GM23248 (cell line): ENCODE results near the gene PSORS1C1. TPM values are rescaled to one million over a fixed set of nuclear protein-coding genes. Genes with fewer than 3 reads are reported as not detected.
"Not testable (repeated sequence)": the region's sequence is repeated elsewhere in the genome, so short reads cannot be mapped to it uniquely, and the experiment has no call there.

Experiments used
- DNase-seq: peaks from one replicate; pipeline ENCODE4 v3.0.0-alpha.2; 2015
- H2AFZ ChIP-seq: fragments of 200-600 bp; sonication (generic); 2 replicates; pipeline ENCODE4 v1.6.1; 2016; ENCODE audit warnings: antibody characterized with exemption
- H3F3A ChIP-seq: fragments of 200-600 bp; sonication (generic); 2 replicates; pipeline ENCODE4 v1.6.1; 2016; ENCODE audit warnings: mild to moderate bottlenecking, antibody characterized with exemption, mixed run types; ENCODE audit not compliant: insufficient read depth
- H3K27ac ChIP-seq: fragments of 200-600 bp; sonication (generic); 2 replicates; pipeline ENCODE4 v1.5.1; 2016; ENCODE audit warnings: mild to moderate bottlenecking
- H3K27me3 ChIP-seq: fragments of 200-600 bp; sonication (generic); replicated peaks from 2 replicates; pipeline ENCODE4 v1.6.1; 2016; ENCODE audit warnings: mild to moderate bottlenecking; ENCODE audit not compliant: insufficient read depth
- H3K36me3 ChIP-seq: fragments of 200-600 bp; sonication (generic); 2 replicates; pipeline ENCODE4 v1.6.1; 2016; ENCODE audit warnings: low read depth, mild to moderate bottlenecking
- H3K4me1 ChIP-seq: fragments of 200-600 bp; sonication (generic); 2 replicates; pipeline ENCODE4 v1.6.1; 2016; ENCODE audit warnings: mild to moderate bottlenecking; ENCODE audit not compliant: insufficient read depth
- H3K4me2 ChIP-seq: fragments of 200-600 bp; sonication (generic); one replicate; pipeline ENCODE4 v1.6.1; 2016; ENCODE audit warnings: mild to moderate bottlenecking; ENCODE audit not compliant: unreplicated experiment
- H3K4me3 ChIP-seq: fragments of 200-600 bp; sonication (generic); 2 replicates; pipeline ENCODE4 v1.5.1; 2016; ENCODE audit warnings: mild to moderate bottlenecking
- H3K79me2 ChIP-seq: fragments of 200-600 bp; sonication (generic); 2 replicates; pipeline ENCODE4 v1.6.1; 2016; ENCODE audit warnings: mild to moderate bottlenecking; ENCODE audit not compliant: insufficient read depth
- H3K9ac ChIP-seq: fragments of 200-600 bp; sonication (generic); 2 replicates; pipeline ENCODE4 v1.6.1; 2016; ENCODE audit warnings: mild to moderate bottlenecking
- H3K9me2 ChIP-seq: fragments of 200-600 bp; sonication (generic); 2 replicates; pipeline ENCODE4 v1.6.1; 2016; ENCODE audit warnings: mixed run types, mild to moderate bottlenecking, moderate library complexity; ENCODE audit not compliant: insufficient read depth
- H3K9me3 ChIP-seq: fragments of 200-600 bp; sonication (generic); one replicate; pipeline ENCODE4 v1.6.1; 2017; ENCODE audit warnings: low read depth
- H4K20me1 ChIP-seq: fragments of 200-600 bp; sonication (generic); 2 replicates; pipeline ENCODE4 v1.6.0; 2016; ENCODE audit not compliant: insufficient read depth
- EZH2 ChIP-seq: fragments of 200-600 bp; sonication (generic); IDR thresholded peaks from 2 replicates; pipeline ENCODE4 v1.6.1; 2018; ENCODE audit warnings: antibody characterized with exemption, mild to moderate bottlenecking; ENCODE audit not compliant: insufficient read depth, poor library complexity, severe bottlenecking
- EZH2phosphoT487 ChIP-seq: fragments of 200-600 bp; sonication (generic); IDR thresholded peaks from 2 replicates; pipeline ENCODE4 v1.6.1; 2018; ENCODE audit warnings: antibody characterized with exemption, moderate library complexity, mild to moderate bottlenecking, low read depth; ENCODE audit not compliant: insufficient read depth
- WGBS, 2 experiments: methylation state at CpG; one replicate each; pipeline ENCODE4 v1.1.6; 2015 to 2017; ENCODE audit warnings: low lambda C conversion rate in 2 of 2, low coverage in 1 of 2; ENCODE audit errors: missing lambda C conversion rate in 2 of 2; 5-methylcytosine and 5-hydroxymethylcytosine counted together
- in situ Hi-C: fragments of 300-500 bp; cut with MboI; formaldehyde crosslinking; loops from 2 replicates; pipeline ENCODE4 v1.15.0; 2020
- polyA plus RNA-seq: library from polyadenylated mRNA; unstranded; fragments of >200 nt; fragmentation: Nextera tagmentation; extraction: Ambion mirVana; gene quantifications from 2 replicates; pipeline ENCODE4 v1.2.1, GENCODE V29; 2016
- total RNA-seq: library from RNA; depleted of rRNA; stranded (reverse); fragments of >200 nt; shearing (Covaris generic); gene quantifications from 2 replicates; pipeline ENCODE4 v1.2.3, GENCODE V29; 2014; rRNA removed

The PSORS1C1 gene, protein sequence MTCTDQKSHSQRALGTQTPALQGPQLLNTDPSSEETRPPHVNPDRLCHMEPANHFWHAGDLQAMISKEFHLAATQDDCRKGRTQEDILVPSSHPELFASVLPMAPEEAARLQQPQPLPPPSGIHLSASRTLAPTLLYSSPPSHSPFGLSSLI
- total RNA-seq (0.22 and 0.25 TPM in 2 replicates), polyA plus RNA-seq (2.0 and 2.6 TPM in 2 replicates)

DNA sequence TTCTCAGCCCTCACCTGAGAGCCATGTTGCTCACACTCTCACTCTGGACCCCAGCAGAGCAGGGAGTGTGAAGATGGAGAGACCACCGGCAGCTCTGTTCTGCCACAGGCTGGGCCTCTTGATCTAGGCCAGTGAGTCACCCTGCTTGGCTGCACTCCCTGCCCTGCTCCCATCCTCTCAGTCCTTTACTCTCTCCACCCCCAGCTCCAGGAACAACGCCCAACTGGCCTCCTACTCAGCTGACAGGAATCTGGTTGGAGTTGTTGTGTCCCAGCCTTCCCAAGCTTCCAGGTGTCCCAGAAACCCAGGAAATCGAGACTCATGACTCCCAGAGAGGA is at the start of gene PSORS1C1:
Gene PSORS1C1, plus strand, starts transcription at position 260 of the 338 bp plus-strand sequence. CDS start 14,833 bp downstream, outside the sequence.
- WGBS, 2 experiments: 0% methylated on average over 3 of the region's 3 CpGs
- Histone ChIP-seq H4K20me1 (no peaks in the 10 kb centered on the region), H3K4me2 (peak within 1 kb of the TSS; percentile 73), H2AFZ (peak within 1 kb of the TSS; percentile 68), H3K27me3 (peaks cover 13% of the 10 kb centered on the region; the same call in 1 of the 2 replicates), H3K9me2 (no peaks in the 10 kb centered on the region), H3K27ac (peak within 1 kb of the TSS; percentile 89), H3K9me3 (no peaks in the 10 kb centered on the region), H3K4me3 (peak within 1 kb of the TSS; percentile 68), H3K36me3 (no peaks in the 10 kb centered on the region), H3K79me2 (no peaks in the 10 kb centered on the region), H3K9ac (peak within 1 kb of the TSS; percentile 84), H3F3A (peaks cover 20% of the 10 kb centered on the region), H3K4me1 (peaks cover 28% of the 10 kb centered on the region)
- in situ Hi-C loops: no loop called here
- TF ChIP-seq EZH2 (no peak), EZH2phosphoT487 (no peak)
- peak; percentile 97 for DNase-seq

DNA sequence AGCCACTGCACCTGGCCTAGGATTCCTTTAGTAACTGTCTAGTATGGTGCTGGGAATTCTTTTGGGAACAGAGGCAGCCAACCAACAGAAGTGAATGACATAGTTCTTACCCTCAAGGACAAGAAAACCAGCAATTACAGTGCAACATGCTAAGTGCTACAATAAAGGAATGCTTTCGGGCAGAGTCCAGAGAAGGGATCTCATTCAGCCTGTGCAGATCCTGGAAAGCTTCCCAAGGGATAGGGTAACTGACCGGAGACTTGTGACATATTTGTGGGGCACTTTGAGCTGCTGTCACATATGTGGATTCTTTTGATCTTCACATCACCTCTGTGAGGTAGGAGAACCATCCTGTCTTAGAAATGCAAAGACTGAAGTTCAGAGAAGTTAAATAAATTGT is 49.0 kb upstream of the PSORS1C1 start:
- no peaks in the 10 kb centered on the region for H3K79me2 ChIP-seq
- in situ Hi-C loops: no loop called here
- no peak for DNase-seq
- H3K27ac ChIP-seq: no peak overlapping the region
- no peak overlapping the region for H3K9ac ChIP-seq
- H4K20me1 ChIP-seq: no peaks in the 10 kb centered on the region
- H3K4me2 ChIP-seq: no peak overlapping the region
- no peak overlapping the region for H2AFZ ChIP-seq
- no peaks in the 10 kb centered on the region for H3F3A ChIP-seq
- H3K9me2 ChIP-seq: no peaks in the 10 kb centered on the region
- H3K9me3 ChIP-seq: no peaks in the 10 kb centered on the region
- H3K4me3 ChIP-seq: no peak overlapping the region
- no peaks in the 10 kb centered on the region for H3K27me3 ChIP-seq
- H3K36me3 ChIP-seq: no peaks in the 10 kb centered on the region
- TF ChIP-seq EZH2phosphoT487 (no peak), EZH2 (no peak)
- 46 to 50% methylated on average over 2 of the region's 2 CpGs for WGBS, 2 experiments
- no peaks in the 10 kb centered on the region for H3K4me1 ChIP-seq

DNA sequence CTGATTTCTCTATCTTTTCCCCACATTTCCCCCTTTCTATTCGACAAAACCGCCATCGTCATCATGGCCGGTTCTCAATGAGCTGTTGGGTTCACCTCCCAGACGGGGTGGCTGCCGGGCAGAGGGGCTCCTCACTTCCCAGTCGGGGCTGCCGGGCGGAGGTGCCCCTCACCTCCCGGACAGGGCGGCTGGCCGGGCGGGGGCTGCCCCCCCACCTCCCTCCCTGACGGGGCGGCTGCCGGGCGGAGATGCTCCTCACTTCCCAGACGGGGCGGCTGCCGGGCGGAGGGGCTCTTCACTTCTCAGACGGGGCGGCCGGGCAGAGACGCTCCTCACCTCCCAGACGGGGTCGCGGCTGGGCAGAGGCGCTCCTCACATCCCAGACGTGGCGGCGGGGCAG is 47.6 kb upstream of the PSORS1C1 start:
- H3K9ac ChIP-seq, H3K36me3 ChIP-seq, H3K4me3 ChIP-seq, H3K4me2 ChIP-seq, DNase-seq, H4K20me1 ChIP-seq, H2AFZ ChIP-seq, H3K79me2 ChIP-seq, H3F3A ChIP-seq, H3K27ac ChIP-seq, H3K27me3 ChIP-seq, H3K4me1 ChIP-seq, H3K9me2 ChIP-seq, in situ Hi-C loops, H3K9me3 ChIP-seq: not testable (repeated sequence)
- WGBS, 2 experiments: 78% methylated on average over 14 of the region's 32 CpGs; no CpG with 5 or more reads in 1 of the 2 experiments

DNA sequence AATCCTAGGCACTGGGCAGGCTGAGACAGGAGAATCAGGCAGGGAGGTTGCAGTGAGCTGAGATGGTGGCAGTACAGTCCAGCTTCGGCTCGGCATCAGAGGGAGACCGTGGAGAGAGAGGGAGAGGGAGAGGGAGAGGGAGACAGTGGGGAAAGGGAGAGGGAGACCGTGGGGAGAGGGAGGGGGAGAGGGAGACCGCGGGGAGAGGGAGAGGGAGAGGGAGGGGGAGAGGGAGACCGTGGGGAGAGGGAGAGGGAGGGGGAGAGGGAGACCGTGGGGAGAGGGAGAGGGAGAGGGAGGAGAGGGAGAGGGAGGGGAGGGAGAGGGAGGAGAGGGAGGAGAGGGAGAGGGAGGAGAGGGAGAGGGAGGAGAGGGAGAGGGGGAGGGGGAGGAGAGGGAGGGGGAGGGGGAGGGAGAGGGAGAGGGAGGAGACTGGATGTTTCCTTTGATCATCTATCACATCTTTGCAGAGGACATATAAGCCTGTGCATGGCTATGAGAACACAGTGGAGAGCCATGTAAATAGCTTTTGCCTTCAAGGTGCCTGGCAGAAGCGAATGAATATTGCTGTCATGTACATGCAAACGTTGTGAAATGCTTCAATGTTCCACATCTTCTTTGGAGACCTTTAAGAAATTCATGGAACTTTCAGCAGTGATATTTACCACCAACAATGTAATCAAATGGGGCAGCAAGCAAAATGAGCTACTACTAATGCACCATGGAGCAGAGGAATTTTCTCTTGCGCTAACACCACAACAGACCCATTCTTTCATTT is 46.5 kb upstream of the PSORS1C1 start:
- H3K36me3 ChIP-seq, H2AFZ ChIP-seq, H3K4me3 ChIP-seq, in situ Hi-C loops, H3K9me3 ChIP-seq, H4K20me1 ChIP-seq, H3K79me2 ChIP-seq, H3K9ac ChIP-seq, H3K4me1 ChIP-seq, H3K27ac ChIP-seq, H3F3A ChIP-seq, H3K4me2 ChIP-seq, DNase-seq, H3K27me3 ChIP-seq, H3K9me2 ChIP-seq: not testable (repeated sequence)
- WGBS, 2 experiments: 58 to 71% methylated on average over 7 to 11 of the region's 11 CpGs
